Measurements from ENCODE around the gene C11orf91. TPM values are rescaled to one million over a fixed set of nuclear protein-coding genes. Genes with fewer than 3 reads are reported as not detected.
"Not testable (repeated sequence)": the region's sequence is repeated elsewhere in the genome, so short reads cannot be mapped to it uniquely, and the experiment has no call there.

Gene C11orf91
- total and polyA plus RNA-seq, 7 donors, result not detected

- Histone ChIP-seq H3K4me3 (no peak overlapping the region), H3K36me3 (peaks cover 13 to 72% (median 25%) of the 10 kb centered on the region in 4 donors), H3K27ac (no peak overlapping the region), H3K4me1 (peaks cover 0 to 19% (median 5%) of the 10 kb centered on the region in 4 donors), H3K27me3 (no peaks in the 10 kb centered on the region), H3K9me3 (no peaks in the 10 kb centered on the region)
- TF ChIP-seq POLR2A (IDR thresholded peaks at IDR 0.05) (no peak), POLR2AphosphoS5 (IDR thresholded peaks at IDR 0.05) (no peak), EP300 (IDR thresholded peaks at IDR 0.05) (no peak)
- TF ChIP-seq, protein P1, sequence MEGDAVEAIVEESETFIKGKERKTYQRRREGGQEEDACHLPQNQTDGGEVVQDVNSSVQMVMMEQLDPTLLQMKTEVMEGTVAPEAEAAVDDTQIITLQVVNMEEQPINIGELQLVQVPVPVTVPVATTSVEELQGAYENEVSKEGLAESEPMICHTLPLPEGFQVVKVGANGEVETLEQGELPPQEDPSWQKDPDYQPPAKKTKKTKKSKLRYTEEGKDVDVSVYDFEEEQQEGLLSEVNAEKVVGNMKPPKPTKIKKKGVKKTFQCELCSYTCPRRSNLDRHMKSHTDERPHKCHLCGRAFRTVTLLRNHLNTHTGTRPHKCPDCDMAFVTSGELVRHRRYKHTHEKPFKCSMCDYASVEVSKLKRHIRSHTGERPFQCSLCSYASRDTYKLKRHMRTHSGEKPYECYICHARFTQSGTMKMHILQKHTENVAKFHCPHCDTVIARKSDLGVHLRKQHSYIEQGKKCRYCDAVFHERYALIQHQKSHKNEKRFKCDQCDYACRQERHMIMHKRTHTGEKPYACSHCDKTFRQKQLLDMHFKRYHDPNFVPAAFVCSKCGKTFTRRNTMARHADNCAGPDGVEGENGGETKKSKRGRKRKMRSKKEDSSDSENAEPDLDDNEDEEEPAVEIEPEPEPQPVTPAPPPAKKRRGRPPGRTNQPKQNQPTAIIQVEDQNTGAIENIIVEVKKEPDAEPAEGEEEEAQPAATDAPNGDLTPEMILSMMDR (IDR thresholded peaks at IDR 0.05), result no peak
- no peak for DNase-seq
- intact Hi-C loops (cut with DNase I), result no loop called here
- 67 to 78% methylated on average over 3 of the region's 3 CpGs for WGBS, 2 donors
Observed at GRCh38 chr11:33712436-33712835, 11.8 kb upstream of the C11orf91 start.

DNA sequence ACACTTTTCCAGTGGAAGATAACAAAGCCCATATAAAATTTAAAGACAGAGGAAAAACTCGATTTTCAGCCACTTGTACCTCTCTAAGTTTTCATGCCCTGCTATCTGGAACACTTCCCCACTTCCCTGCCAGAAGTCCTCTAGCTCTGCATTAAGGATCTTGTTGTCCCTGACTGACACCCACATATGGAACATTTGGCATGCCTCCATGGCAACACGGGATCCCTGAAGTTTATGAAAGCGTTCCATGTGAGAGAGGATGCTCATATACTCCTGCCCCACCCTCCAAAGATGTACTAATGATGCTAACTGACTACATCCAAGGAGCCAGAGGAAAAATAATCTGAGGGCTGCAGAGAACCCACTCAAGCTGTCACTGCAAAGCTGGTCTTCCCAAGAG, 8.8 kb upstream of the C11orf91 start:
- Histone ChIP-seq H3K27ac (peak overlapping the region in 1 of 4 donors; percentile 41), H3K9me3 (no peaks in the 10 kb centered on the region), H3K36me3 (peaks cover 13 to 66% (median 20%) of the 10 kb centered on the region in 4 donors), H3K4me3 (no peak overlapping the region), H3K4me1 (peaks cover 0 to 7% (median 6%) of the 10 kb centered on the region in 4 donors), H3K27me3 (no peaks in the 10 kb centered on the region)
- intact Hi-C loops (cut with DNase I), result no loop called here
- no peak for DNase-seq
- TF ChIP-seq POLR2A (IDR thresholded peaks at IDR 0.05), result no peak
- WGBS, 2 donors, result 60 to 69% methylated on average over 3 of the region's 3 CpGs

- Histone ChIP-seq H3K27ac (peak overlapping the region in 1 of 4 donors; percentile 41), H3K27me3 (no peaks in the 10 kb centered on the region), H3K4me3 (no peak overlapping the region), H3K4me1 (peaks cover 0 to 12% (median 7%) of the 10 kb centered on the region in 4 donors), H3K36me3 (peaks cover 13 to 62% (median 20%) of the 10 kb centered on the region in 4 donors), H3K9me3 (no peaks in the 10 kb centered on the region)
- 56 to 81% methylated on average over 1 of the region's 1 CpG for WGBS, 2 donors
- intact Hi-C loops (cut with DNase I), result no loop called here
- no peak for DNase-seq
- TF ChIP-seq, protein P1 (IDR thresholded peaks at IDR 0.05), result no peak
Observed at GRCh38 chr11:33708985-33709384, 8.4 kb upstream of the C11orf91 start.

GRCh38 chr11:33707831-33708230, 7.2 kb upstream of the C11orf91 start:
- DNase-seq; H3K27me3 ChIP-seq; H3K4me3 ChIP-seq; H3K9me3 ChIP-seq; intact Hi-C loops (cut with DNase I): not testable (repeated sequence)
- peak overlapping the region in 2 of 4 donors; percentile 28 to 65 for H3K27ac ChIP-seq
- peaks cover 13 to 53% (median 20%) of the 10 kb centered on the region in 4 donors for H3K36me3 ChIP-seq
- WGBS, 2 donors, result 65 to 100% methylated on average over 2 of the region's 2 CpGs
- peaks cover 0 to 15% (median 8%) of the 10 kb centered on the region in 4 donors for H3K4me1 ChIP-seq

DNA sequence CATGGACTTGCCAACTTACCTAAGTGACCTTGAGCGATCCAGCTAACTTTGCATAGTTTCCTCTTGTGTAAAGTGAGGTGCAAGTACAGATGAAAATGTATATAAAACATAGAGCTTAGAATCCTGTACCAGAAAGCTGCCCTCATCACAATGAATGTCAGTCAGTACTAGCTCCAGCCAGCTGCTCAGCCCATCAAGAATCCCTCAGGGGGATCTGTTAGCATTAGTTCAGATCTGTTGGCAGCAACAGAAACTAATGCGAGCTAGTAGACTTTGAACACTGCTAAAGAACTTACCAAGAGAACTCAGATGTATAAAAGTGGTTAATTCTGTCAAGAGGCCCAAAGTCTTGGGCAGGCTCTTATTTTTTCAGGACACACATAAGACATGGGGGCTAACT, 6.3 kb upstream of the C11orf91 start:
- no peak overlapping the region for H3K4me3 ChIP-seq
- 91 to 98% methylated on average over 2 of the region's 2 CpGs for WGBS, 2 donors
- no peaks in the 10 kb centered on the region for H3K9me3 ChIP-seq
- H3K27me3 ChIP-seq, result no peaks in the 10 kb centered on the region
- peaks cover 13 to 53% (median 20%) of the 10 kb centered on the region in 4 donors for H3K36me3 ChIP-seq
- TF ChIP-seq EP300 (IDR thresholded peaks at IDR 0.05) (no peak), POLR2AphosphoS5 (IDR thresholded peaks at IDR 0.05) (no peak), POLR2A (IDR thresholded peaks at IDR 0.05) (no peak)
- TF ChIP-seq, protein P1 (IDR thresholded peaks at IDR 0.05), result no peak
- peaks cover 0 to 15% (median 8%) of the 10 kb centered on the region in 4 donors for H3K4me1 ChIP-seq
- H3K27ac ChIP-seq, result peak overlapping the region; percentile 16 to 65 (median 25)
- DNase-seq, result no peak
- intact Hi-C loops (cut with DNase I), result no loop called here

GRCh38 chr11:33706546-33706945, 5.9 kb upstream of the C11orf91 start:
- H3K4me1 ChIP-seq, result peaks cover 0 to 19% (median 11%) of the 10 kb centered on the region in 4 donors

More at GRCh38 chr11:33706546-33706945, 5.9 kb upstream of the C11orf91 start:
- 41 to 61% methylated on average over 2 of the region's 2 CpGs for WGBS, 2 donors
- peak in 1 of 4 donors; percentile 20 for TF ChIP-seq POLR2AphosphoS5 (IDR thresholded peaks at IDR 0.05)
- TF ChIP-seq EP300 (IDR thresholded peaks at IDR 0.05), result no peak
- DNase-seq, result no peak
- Histone ChIP-seq H3K27me3 (no peaks in the 10 kb centered on the region), H3K4me3 (no peak overlapping the region), H3K27ac (peak overlapping the region; percentile 16 to 65 (median 25)), H3K36me3 (peaks cover 13 to 53% (median 20%) of the 10 kb centered on the region in 4 donors), H3K9me3 (no peaks in the 10 kb centered on the region)
- intact Hi-C loops (cut with DNase I), result no loop called here
